Tibial artery (tissue), 4 donors: Measurements from ENCODE around the gene PPP2R5D.

Source experiments
- DNase-seq, 2 donors: peaks; one replicate each; pipeline ENCODE4 v3.0.0-alpha.2; 2019
- H3K27ac ChIP-seq, 2 donors: fragments of 200-600 bp; sonication (generic) in 1 of 2; 1 replicate in 1 of 2; 2 replicates in 1 of 2; pipeline ENCODE4 v1.5.1; 2018 to 2019; ENCODE audit warnings: mild to moderate bottlenecking in 1 of 2
- H3K27me3 ChIP-seq, 2 donors: fragments of 200-600 bp; sonication (generic) in 1 of 2; one replicate each; pipeline versions ENCODE4 v1.5.1 to v1.6.0; 2016 to 2019
- H3K36me3 ChIP-seq, 3 donors: fragments of 200-600 bp; sonication (generic) in 2 of 3; one replicate each; pipeline ENCODE4 v1.5.1; 2016 to 2019; ENCODE audit warnings: mild to moderate bottlenecking in 2 of 3
- H3K4me1 ChIP-seq, 4 donors: fragments of 200-600 bp; sonication (generic) in 2 of 4; 1 replicate in 3 of 4; 2 replicates in 1 of 4; pipeline ENCODE4 v1.5.1; 2016 to 2019
- H3K4me3 ChIP-seq, 2 donors: fragments of 200-600 bp; sonication (generic) in 1 of 2; 1 replicate in 1 of 2; 2 replicates in 1 of 2; pipeline ENCODE4 v1.5.1; 2018 to 2019; ENCODE audit warnings: mild to moderate bottlenecking in 2 of 2
- H3K9me3 ChIP-seq, 3 donors: fragments of 200-600 bp; sonication (generic) in 1 of 3; one replicate each; pipeline ENCODE4 v1.5.1; 2016 to 2019
- CTCF ChIP-seq, 2 experiments: fragments of 200-600 bp in 1 of 2; fragments of 450-650 bp in 1 of 2; IDR thresholded peaks; one replicate each; pipeline ENCODE4 v1.5.1; 2017 to 2019; ENCODE audit warnings: antibody characterized with exemption in 2 of 2, mild to moderate bottlenecking in 1 of 2, moderate library complexity in 1 of 2
- intact Hi-C: fragments of 100-400 bp; cut with DNase I; formaldehyde crosslinking; loops from one replicate; pipeline ENCODE4 v1.15.0; 2023; ENCODE audit warnings: low total_unique reads

Gene PPP2R5D

GRCh38 chr6:43035495-43036194 is 51.3 kb downstream of the PPP2R5D start:
- H3K36me3 ChIP-seq, result peaks cover 12 to 100% (median 43%) of the 10 kb centered on the region in 3 donors
- TF ChIP-seq CTCF (IDR thresholded peaks at IDR 0.05), result no peak
- intact Hi-C loops, result no loop called here

DNA sequence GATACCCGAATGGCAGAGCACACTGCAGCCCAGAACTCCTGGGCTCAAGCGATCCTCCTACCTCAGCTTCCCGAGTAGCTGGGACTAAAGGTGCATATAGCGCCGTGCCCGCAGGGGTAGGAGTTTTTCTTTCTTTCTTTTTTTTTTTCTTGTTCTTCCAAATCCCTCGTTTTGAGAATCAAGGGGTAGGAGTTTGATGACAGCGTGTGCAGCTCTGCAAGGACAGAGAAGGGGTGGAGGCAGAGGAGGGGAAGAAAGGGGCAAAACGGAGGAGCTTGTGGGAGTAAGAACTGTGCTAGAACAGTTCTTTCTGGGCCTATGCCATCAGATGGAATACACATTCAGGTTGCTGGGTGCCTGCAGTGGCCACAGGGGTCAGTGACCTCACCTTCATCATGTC is 52.3 kb downstream of the PPP2R5D start:
- Histone ChIP-seq H3K9me3 (no peaks in the 10 kb centered on the region), H3K27ac (no peak overlapping the region), H3K4me1 (peaks cover 0 to 5% (median 0%) of the 10 kb centered on the region in 4 donors), H3K4me3 (no peak overlapping the region), H3K27me3 (no peaks in the 10 kb centered on the region), H3K36me3 (peaks cover 4 to 99% (median 38%) of the 10 kb centered on the region in 3 donors)
- no peak for DNase-seq
- no peak for TF ChIP-seq CTCF (IDR thresholded peaks at IDR 0.05)
- intact Hi-C loops, result no loop called here

More at GRCh38 chr6:43035495-43036194, 51.3 kb downstream of the PPP2R5D start:
- DNase-seq, result no peak
- Histone ChIP-seq H3K27me3 (no peaks in the 10 kb centered on the region), H3K4me1 (peaks cover 0 to 5% (median 0%) of the 10 kb centered on the region in 4 donors), H3K4me3 (no peak overlapping the region), H3K9me3 (no peaks in the 10 kb centered on the region), H3K27ac (no peak overlapping the region)

- peaks cover 4 to 95% (median 37%) of the 10 kb centered on the region in 3 donors for H3K36me3 ChIP-seq
- no peak for DNase-seq
- no peaks in the 10 kb centered on the region for H3K9me3 ChIP-seq
- H3K4me3 ChIP-seq, result no peak overlapping the region
- intact Hi-C loops, result no loop called here
- H3K27ac ChIP-seq, result no peak overlapping the region
- no peak for TF ChIP-seq CTCF (IDR thresholded peaks at IDR 0.05)
- H3K27me3 ChIP-seq, result no peaks in the 10 kb centered on the region
- peaks cover 0 to 5% (median 0%) of the 10 kb centered on the region in 4 donors for H3K4me1 ChIP-seq
Observed at GRCh38 chr6:43037197-43037596, 52.8 kb downstream of the PPP2R5D start.

GRCh38 chr6:43037706-43038105 is 53.3 kb downstream of the PPP2R5D start:
- Histone ChIP-seq H3K27ac (no peak overlapping the region), H3K4me1 (peaks cover 0 to 5% (median 0%) of the 10 kb centered on the region in 4 donors), H3K4me3 (no peak overlapping the region), H3K36me3 (peaks cover 4 to 95% (median 37%) of the 10 kb centered on the region in 3 donors), H3K9me3 (no peaks in the 10 kb centered on the region), H3K27me3 (no peaks in the 10 kb centered on the region)
- no peak for TF ChIP-seq CTCF (IDR thresholded peaks at IDR 0.05)
- DNase-seq, result no peak
- intact Hi-C loops, result no loop called here

DNA sequence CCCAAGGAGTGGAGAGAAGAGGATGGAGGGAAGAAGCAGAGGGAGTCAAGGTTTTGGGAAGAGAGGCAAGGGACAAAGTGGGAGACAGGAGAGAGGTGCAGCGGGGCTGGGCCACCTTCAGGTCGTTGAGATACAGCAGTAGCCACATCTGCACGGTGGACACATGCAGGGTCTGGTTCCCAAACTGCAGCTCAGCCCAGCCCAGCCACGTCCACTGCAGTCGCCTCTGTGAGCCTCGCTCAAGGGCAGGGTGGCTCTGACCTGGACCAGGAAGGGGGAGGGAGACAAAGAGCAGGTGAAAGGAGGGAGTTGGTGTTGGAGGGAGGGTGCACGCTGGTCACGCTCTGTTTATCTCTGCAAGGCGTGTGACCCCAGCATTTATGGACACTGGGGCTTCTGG is 54.4 kb downstream of the PPP2R5D start:
- Histone ChIP-seq H3K27ac (no peak overlapping the region), H3K9me3 (no peaks in the 10 kb centered on the region), H3K4me1 (peaks cover 0 to 5% (median 0%) of the 10 kb centered on the region in 4 donors), H3K4me3 (no peak overlapping the region), H3K36me3 (peaks cover 8 to 95% (median 44%) of the 10 kb centered on the region in 3 donors), H3K27me3 (no peaks in the 10 kb centered on the region)
- no peak for TF ChIP-seq CTCF (IDR thresholded peaks at IDR 0.05)
- intact Hi-C loops, result no loop called here
- DNase-seq, result no peak
